ENCODE results near the gene THNSL1. TPM values are rescaled to one million over a fixed set of nuclear protein-coding genes. Genes with fewer than 3 reads are reported as not detected.
A peak's percentile ranks its signal among the peaks of the same experiment; 100 is the strongest.

The THNSL1 gene
- total RNA-seq, 2 donors from 2014 or later, result 1.1 to 2.1 TPM

DNA sequence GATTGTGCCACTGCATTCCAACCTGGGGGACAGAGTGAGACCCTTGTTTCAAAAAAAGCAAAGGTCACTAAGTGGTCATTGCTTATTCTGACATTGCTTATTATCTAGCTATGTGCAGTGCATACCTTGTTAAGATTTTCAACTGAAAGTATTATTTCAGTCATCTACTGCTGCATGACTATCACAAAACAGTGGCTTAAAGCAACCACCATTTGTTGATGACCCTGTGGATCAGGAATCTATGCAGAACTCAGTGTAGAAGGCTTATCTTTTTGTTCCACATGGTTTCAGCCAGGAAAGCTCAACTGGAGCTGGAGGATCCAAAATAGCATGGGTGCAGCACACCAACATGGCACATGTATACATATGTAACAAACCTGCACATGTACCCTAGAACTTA lies 23.1 kb downstream of the THNSL1 start:
- Histone ChIP-seq H3K4me3 (no peak overlapping the region), H3K36me3 (no peaks in the 10 kb centered on the region), H3K9me3 (no peaks in the 10 kb centered on the region), H3K4me1 (no peaks in the 10 kb centered on the region), H3K27ac (no peak overlapping the region), H3K27me3 (no peaks in the 10 kb centered on the region)
- DNase-seq (ENCODE audit: low spot score), result no peak
- TF ChIP-seq, protein P1, sequence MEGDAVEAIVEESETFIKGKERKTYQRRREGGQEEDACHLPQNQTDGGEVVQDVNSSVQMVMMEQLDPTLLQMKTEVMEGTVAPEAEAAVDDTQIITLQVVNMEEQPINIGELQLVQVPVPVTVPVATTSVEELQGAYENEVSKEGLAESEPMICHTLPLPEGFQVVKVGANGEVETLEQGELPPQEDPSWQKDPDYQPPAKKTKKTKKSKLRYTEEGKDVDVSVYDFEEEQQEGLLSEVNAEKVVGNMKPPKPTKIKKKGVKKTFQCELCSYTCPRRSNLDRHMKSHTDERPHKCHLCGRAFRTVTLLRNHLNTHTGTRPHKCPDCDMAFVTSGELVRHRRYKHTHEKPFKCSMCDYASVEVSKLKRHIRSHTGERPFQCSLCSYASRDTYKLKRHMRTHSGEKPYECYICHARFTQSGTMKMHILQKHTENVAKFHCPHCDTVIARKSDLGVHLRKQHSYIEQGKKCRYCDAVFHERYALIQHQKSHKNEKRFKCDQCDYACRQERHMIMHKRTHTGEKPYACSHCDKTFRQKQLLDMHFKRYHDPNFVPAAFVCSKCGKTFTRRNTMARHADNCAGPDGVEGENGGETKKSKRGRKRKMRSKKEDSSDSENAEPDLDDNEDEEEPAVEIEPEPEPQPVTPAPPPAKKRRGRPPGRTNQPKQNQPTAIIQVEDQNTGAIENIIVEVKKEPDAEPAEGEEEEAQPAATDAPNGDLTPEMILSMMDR (IDR thresholded peaks at IDR 0.05), result no peak

DNA sequence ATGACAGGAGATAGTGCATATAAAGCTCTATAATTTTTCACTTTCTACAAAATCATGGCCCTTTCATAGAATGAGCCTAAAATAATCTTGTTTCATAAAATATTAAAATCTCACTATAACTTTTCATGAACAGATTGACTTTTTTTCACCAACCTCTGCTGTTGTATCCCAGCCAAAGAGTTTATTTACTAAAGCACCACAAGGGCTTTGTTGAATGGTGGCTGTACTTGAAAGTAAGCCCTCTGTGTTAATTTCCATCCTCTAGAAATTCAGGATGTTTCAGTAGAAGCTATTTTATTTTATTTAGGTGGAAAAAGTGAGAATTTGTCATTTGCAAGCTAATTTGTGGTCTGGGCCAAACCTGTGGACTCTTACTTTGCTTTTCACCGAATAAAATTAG lies 30.2 kb downstream of the THNSL1 start:
- no peaks in the 10 kb centered on the region for H3K27me3 ChIP-seq
- H3K27ac ChIP-seq, result no peak overlapping the region
- TF ChIP-seq, protein P1 (IDR thresholded peaks at IDR 0.05), result no peak
- no peaks in the 10 kb centered on the region for H3K36me3 ChIP-seq
- no peaks in the 10 kb centered on the region for H3K9me3 ChIP-seq
- no peaks in the 10 kb centered on the region for H3K4me1 ChIP-seq
- DNase-seq (ENCODE audit: low spot score), result no peak
- no peak overlapping the region for H3K4me3 ChIP-seq

GRCh38 chr10:25047088-25047487 lies 30.7 kb downstream of the THNSL1 start:
- DNase-seq (ENCODE audit: low spot score), result no peak
- Histone ChIP-seq H3K4me1 (no peaks in the 10 kb centered on the region), H3K4me3 (no peak overlapping the region), H3K36me3 (no peaks in the 10 kb centered on the region), H3K9me3 (no peaks in the 10 kb centered on the region), H3K27me3 (no peaks in the 10 kb centered on the region), H3K27ac (peak overlapping the region in 1 of 2 donors; percentile 43)
- TF ChIP-seq, protein P1 (IDR thresholded peaks at IDR 0.05), result no peak

- TF ChIP-seq, protein P1 (IDR thresholded peaks at IDR 0.05), result no peak
- H3K4me3 ChIP-seq, result no peak overlapping the region
- peak overlapping the region in 1 of 2 donors; percentile 43 for H3K27ac ChIP-seq
- H3K4me1 ChIP-seq, result no peaks in the 10 kb centered on the region
- no peak for DNase-seq (ENCODE audit: low spot score)
- no peaks in the 10 kb centered on the region for H3K36me3 ChIP-seq
- H3K27me3 ChIP-seq, result no peaks in the 10 kb centered on the region
- H3K9me3 ChIP-seq, result no peaks in the 10 kb centered on the region
Observed at GRCh38 chr10:25047591-25048301, 31.3 kb downstream of the THNSL1 start.

GRCh38 chr10:25048450-25048849 lies 32.0 kb downstream of the THNSL1 start:
- no peaks in the 10 kb centered on the region for H3K9me3 ChIP-seq
- H3K27ac ChIP-seq, result no peak overlapping the region
- no peaks in the 10 kb centered on the region for H3K27me3 ChIP-seq
- H3K4me1 ChIP-seq, result no peaks in the 10 kb centered on the region
- H3K36me3 ChIP-seq, result no peaks in the 10 kb centered on the region
- no peak overlapping the region for H3K4me3 ChIP-seq
- TF ChIP-seq, protein P1 (IDR thresholded peaks at IDR 0.05), result no peak
- no peak for DNase-seq (ENCODE audit: low spot score)

GRCh38 chr10:25049966-25050365 lies 33.6 kb downstream of the THNSL1 start:
- H3K27ac ChIP-seq, result no peak overlapping the region
- no peak overlapping the region for H3K4me3 ChIP-seq
- H3K36me3 ChIP-seq, result no peaks in the 10 kb centered on the region
- TF ChIP-seq, protein P1 (IDR thresholded peaks at IDR 0.05), result no peak
- H3K9me3 ChIP-seq, result no peaks in the 10 kb centered on the region
- no peaks in the 10 kb centered on the region for H3K4me1 ChIP-seq
- no peak for DNase-seq (ENCODE audit: low spot score)
- H3K27me3 ChIP-seq, result no peaks in the 10 kb centered on the region

All from right atrium auricular region (tissue), 2 donors.